GM10266 (cell line): ENCODE data around the gene MUC4.

Experiments
- DNase-seq: peaks from one replicate; pipeline ENCODE4 v3.0.0; 2012; ENCODE audit errors: extremely low spot score
- TF ChIP-seq, protein P1 (sequence below): IDR thresholded peaks from 2 replicates; pipeline ENCODE4 v1.5.1; 2012; ENCODE audit warnings: mild to moderate bottlenecking, low read depth; ENCODE audit not compliant: control insufficient read depth, insufficient read depth; ENCODE audit errors: missing control alignments

The MUC4 gene

GRCh38 chr3:195698647-195699387 lies 112.9 kb downstream of the MUC4 start:
- DNase-seq = no peak
- TF ChIP-seq, protein P1, sequence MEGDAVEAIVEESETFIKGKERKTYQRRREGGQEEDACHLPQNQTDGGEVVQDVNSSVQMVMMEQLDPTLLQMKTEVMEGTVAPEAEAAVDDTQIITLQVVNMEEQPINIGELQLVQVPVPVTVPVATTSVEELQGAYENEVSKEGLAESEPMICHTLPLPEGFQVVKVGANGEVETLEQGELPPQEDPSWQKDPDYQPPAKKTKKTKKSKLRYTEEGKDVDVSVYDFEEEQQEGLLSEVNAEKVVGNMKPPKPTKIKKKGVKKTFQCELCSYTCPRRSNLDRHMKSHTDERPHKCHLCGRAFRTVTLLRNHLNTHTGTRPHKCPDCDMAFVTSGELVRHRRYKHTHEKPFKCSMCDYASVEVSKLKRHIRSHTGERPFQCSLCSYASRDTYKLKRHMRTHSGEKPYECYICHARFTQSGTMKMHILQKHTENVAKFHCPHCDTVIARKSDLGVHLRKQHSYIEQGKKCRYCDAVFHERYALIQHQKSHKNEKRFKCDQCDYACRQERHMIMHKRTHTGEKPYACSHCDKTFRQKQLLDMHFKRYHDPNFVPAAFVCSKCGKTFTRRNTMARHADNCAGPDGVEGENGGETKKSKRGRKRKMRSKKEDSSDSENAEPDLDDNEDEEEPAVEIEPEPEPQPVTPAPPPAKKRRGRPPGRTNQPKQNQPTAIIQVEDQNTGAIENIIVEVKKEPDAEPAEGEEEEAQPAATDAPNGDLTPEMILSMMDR = no peak

DNA sequence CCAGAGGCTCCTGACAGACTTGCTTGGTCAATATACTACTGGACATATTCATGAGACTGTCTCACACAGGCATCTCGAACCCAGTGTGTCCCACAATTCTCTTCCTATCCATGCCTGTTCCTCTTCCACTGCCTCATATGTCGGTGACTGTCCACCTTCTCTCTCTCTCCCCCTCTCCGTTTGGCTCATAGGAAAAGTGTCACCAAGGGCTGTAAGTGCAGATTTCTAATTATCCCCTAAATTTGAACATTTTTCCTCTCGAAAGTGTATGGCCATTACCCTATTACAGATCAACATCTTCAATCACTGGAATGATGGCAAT lies 113.4 kb downstream of the MUC4 start:
- TF ChIP-seq, protein P1 = no peak
- DNase-seq = no peak

- TF ChIP-seq, protein P1 = no peak
- DNase-seq = peak; percentile 43
These were observed 114.0 kb downstream of the MUC4 start for GRCh38 chr3:195697582-195698324.
